ENCODE measurements around the gene BMP7.

GRCh38 chr20:57241363-57241991, 25.0 kb downstream of the BMP7 start:
- no peak for TF ChIP-seq CTCF (conservative IDR thresholded peaks at IDR 0.05; ENCODE audit: low read length)
- TF ChIP-seq EZH2phosphoT487 (IDR thresholded peaks at IDR 0.05; ENCODE audit: borderline replicate concordance, low read depth, low read length): no peak

All from OCI-LY7 (cell line).